GM12865 (cell line): ENCODE results near the gene GPNMB.
A peak's percentile ranks its signal among the peaks of the same experiment; 100 is the strongest.

Experiments used
- DNase-seq: peaks from one replicate; pipeline ENCODE4 v3.0.0; 2010; ENCODE audit warnings: low read depth
- H3K4me3 ChIP-seq: 2 replicates; pipeline ENCODE4 v1.5.1; 2011; ENCODE audit warnings: mild to moderate bottlenecking, low read depth, low read length, control low read depth
- CTCF ChIP-seq: IDR thresholded peaks from 2 replicates; pipeline ENCODE4 v1.5.1; 2011; ENCODE audit warnings: low read length, control low read depth, low read depth, inconsistent platforms; ENCODE audit not compliant: insufficient read depth; ENCODE audit errors: missing control alignments

GPNMB gene

GRCh38 chr7:23247603-23248335 lies 1.2 kb downstream of the GPNMB start:
- peak overlapping the region; percentile 24 for H3K4me3 ChIP-seq
- DNase-seq = peak; percentile 23
- no peak for TF ChIP-seq CTCF

- no peak for TF ChIP-seq CTCF
- no peak overlapping the region for H3K4me3 ChIP-seq
- DNase-seq = no peak
Observed at GRCh38 chr7:23249486-23249885, 2.9 kb downstream of the GPNMB start.

GRCh38 chr7:23254051-23254681 lies 7.6 kb downstream of the GPNMB start:
- H3K4me3 ChIP-seq = no peak overlapping the region
- DNase-seq = no peak
- no peak for TF ChIP-seq CTCF

- no peak overlapping the region for H3K4me3 ChIP-seq
- no peak for TF ChIP-seq CTCF
- no peak for DNase-seq
Observed at GRCh38 chr7:23256731-23257130, 10.2 kb downstream of the GPNMB start.

- no peak for DNase-seq
- no peak overlapping the region for H3K4me3 ChIP-seq
- no peak for TF ChIP-seq CTCF
Observed at GRCh38 chr7:23260371-23260770, 13.8 kb downstream of the GPNMB start.

- TF ChIP-seq CTCF = peak; percentile 88
- DNase-seq = peak; percentile 82
- H3K4me3 ChIP-seq = no peak overlapping the region
Observed at GRCh38 chr7:23261843-23262452, 15.4 kb downstream of the GPNMB start.
